Thoracic aorta (tissue), 2 donors: ENCODE results near the gene MRNIP. TPM values are rescaled to one million over a fixed set of nuclear protein-coding genes. Genes with fewer than 3 reads are reported as not detected.

ENCODE experiments used
- ATAC-seq: fragments of 150-250 bp; one replicate; pipeline ENCODE4 v1.8.0; 2017; ENCODE audit warnings: low read depth; ENCODE audit not compliant: insufficient number of reproducible peaks, low FRiP score
- DNase-seq: peaks from one replicate; pipeline ENCODE4 v3.0.0-alpha.2; 2020; ENCODE audit warnings: low spot score
- H3K27ac ChIP-seq, 2 donors: fragments of 200-600 bp; sonication (generic); 1 replicate in 1 of 2; 2 replicates in 1 of 2; pipeline ENCODE4 v1.5.1; 2016; ENCODE audit warnings: mild to moderate bottlenecking in 2 of 2, moderate library complexity in 2 of 2
- H3K27me3 ChIP-seq: fragments of 200-600 bp; sonication (generic); replicated peaks from 2 replicates; pipeline ENCODE4 v1.6.0; 2016; ENCODE audit warnings: mild to moderate bottlenecking; ENCODE audit not compliant: insufficient read depth
- H3K36me3 ChIP-seq: fragments of 200-600 bp; sonication (generic); one replicate; pipeline ENCODE4 v1.5.1; 2016
- H3K4me1 ChIP-seq, 2 donors: fragments of 200-600 bp; sonication (generic); 1 replicate in 1 of 2; 2 replicates in 1 of 2; pipeline versions ENCODE4 v1.5.1 to v1.6.0; 2016; ENCODE audit warnings: low read depth in 2 of 2, mild to moderate bottlenecking in 1 of 2; ENCODE audit not compliant: control insufficient read depth in 1 of 2
- H3K4me3 ChIP-seq: fragments of 200-600 bp; sonication (generic); 2 replicates; pipeline ENCODE4 v1.5.1; 2016; ENCODE audit warnings: mild to moderate bottlenecking
- H3K9me3 ChIP-seq: fragments of 200-600 bp; sonication (generic); 2 replicates; pipeline ENCODE4 v1.5.1; 2016
- total RNA-seq, 2 donors: library from RNA; depleted of rRNA; stranded (reverse); fragments of >200 nt; gene quantifications; one replicate each; pipeline versions ENCODE4 v1.1.0 to v1.2.3, GENCODE V29; 2016
- TF ChIP-seq, protein P1 (sequence below): fragments of 200-600 bp; sonication (generic); IDR thresholded peaks from one replicate; pipeline ENCODE4 v1.5.1; 2019; ENCODE audit warnings: antibody characterized with exemption

The MRNIP gene
- total RNA-seq, 2 donors from 2014 or later: 46.2 to 54.2 TPM

DNA sequence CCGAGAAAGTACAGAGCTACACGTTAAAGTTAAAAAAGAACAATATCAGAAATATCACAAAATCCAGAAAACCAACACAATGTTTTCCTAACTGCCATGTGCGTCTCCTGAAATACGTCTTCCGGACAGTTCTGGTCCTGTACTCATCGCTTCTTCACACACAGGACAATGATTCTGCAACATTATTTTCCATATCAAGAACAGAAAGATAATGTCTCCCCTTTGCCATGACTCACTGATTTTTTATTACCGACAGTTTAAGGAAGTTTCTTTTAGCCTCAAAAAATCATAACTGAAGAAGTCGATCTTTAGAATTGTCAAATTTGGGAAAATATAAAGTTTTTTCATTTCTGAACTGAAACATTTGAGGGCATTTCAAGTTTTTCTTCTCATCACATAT is 46.5 kb upstream of the MRNIP start:
- H3K4me1 ChIP-seq: peaks cover 10 to 24% of the 10 kb centered on the region in 2 donors
- H3K36me3 ChIP-seq: peaks cover 10% of the 10 kb centered on the region
- DNase-seq (no peak), ATAC-seq (no peak)
- H3K9me3 ChIP-seq: no peaks in the 10 kb centered on the region
- TF ChIP-seq, protein P1, sequence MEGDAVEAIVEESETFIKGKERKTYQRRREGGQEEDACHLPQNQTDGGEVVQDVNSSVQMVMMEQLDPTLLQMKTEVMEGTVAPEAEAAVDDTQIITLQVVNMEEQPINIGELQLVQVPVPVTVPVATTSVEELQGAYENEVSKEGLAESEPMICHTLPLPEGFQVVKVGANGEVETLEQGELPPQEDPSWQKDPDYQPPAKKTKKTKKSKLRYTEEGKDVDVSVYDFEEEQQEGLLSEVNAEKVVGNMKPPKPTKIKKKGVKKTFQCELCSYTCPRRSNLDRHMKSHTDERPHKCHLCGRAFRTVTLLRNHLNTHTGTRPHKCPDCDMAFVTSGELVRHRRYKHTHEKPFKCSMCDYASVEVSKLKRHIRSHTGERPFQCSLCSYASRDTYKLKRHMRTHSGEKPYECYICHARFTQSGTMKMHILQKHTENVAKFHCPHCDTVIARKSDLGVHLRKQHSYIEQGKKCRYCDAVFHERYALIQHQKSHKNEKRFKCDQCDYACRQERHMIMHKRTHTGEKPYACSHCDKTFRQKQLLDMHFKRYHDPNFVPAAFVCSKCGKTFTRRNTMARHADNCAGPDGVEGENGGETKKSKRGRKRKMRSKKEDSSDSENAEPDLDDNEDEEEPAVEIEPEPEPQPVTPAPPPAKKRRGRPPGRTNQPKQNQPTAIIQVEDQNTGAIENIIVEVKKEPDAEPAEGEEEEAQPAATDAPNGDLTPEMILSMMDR: no peak
- no peak overlapping the region for H3K4me3 ChIP-seq
- no peak overlapping the region for H3K27ac ChIP-seq
- H3K27me3 ChIP-seq: no peaks in the 10 kb centered on the region

DNA sequence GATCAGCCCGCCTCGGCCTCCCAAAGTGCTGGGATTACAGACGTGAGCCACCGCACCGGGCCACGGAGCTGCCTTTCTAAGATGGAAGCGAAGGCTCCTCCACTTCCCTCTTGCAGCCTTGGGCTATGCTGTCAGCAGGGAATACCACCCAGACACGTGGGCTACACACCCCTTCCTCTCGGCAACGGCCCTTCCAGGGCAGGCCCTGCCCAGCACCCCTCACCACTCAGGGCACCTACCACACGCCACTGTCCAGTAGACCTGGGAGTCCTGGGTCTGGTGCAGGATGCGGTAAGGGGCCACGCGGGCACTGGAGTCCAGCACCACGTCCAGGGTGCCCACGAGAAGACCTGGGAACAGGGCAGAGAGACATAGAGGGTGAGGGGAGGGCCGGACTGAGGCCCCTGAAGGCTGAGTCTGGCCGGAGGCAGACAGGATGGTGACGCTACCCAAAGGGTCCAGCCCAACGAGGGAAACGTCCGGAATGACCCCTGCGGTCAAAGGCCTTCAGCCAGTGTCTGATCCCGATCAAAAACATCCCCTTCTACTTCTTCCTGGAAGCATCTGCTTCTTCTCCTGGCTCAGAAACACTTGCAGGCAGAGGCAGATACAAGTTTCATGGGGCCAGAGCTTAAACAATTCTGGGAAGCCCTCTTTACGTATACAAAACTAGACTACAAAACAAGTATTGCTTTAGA is 46.0 kb upstream of the MRNIP start:
- ATAC-seq: no peak
- H3K27ac ChIP-seq: no peak overlapping the region
- no peaks in the 10 kb centered on the region for H3K9me3 ChIP-seq
- no peak for DNase-seq
- peaks cover 10 to 24% of the 10 kb centered on the region in 2 donors for H3K4me1 ChIP-seq
- TF ChIP-seq, protein P1: no peak
- no peaks in the 10 kb centered on the region for H3K27me3 ChIP-seq
- H3K4me3 ChIP-seq: no peak overlapping the region
- H3K36me3 ChIP-seq: peaks cover 10% of the 10 kb centered on the region

GRCh38 chr5:179902763-179903158 is 44.1 kb upstream of the MRNIP start:
- H3K36me3 ChIP-seq: peaks cover 24% of the 10 kb centered on the region
- ATAC-seq (no peak), DNase-seq (no peak)
- no peaks in the 10 kb centered on the region for H3K27me3 ChIP-seq
- no peak overlapping the region for H3K4me3 ChIP-seq
- TF ChIP-seq, protein P1: no peak
- no peaks in the 10 kb centered on the region for H3K9me3 ChIP-seq
- H3K27ac ChIP-seq: no peak overlapping the region
- H3K4me1 ChIP-seq: peaks cover 5 to 16% of the 10 kb centered on the region in 2 donors

- ATAC-seq: no peak
Measured at GRCh38 chr5:179901915-179902762, 43.5 kb upstream of the MRNIP start.

GRCh38 chr5:179901462-179901861 is 42.8 kb upstream of the MRNIP start:
- TF ChIP-seq, protein P1: no peak
- H3K4me3 ChIP-seq: no peak overlapping the region
- ATAC-seq (no peak), DNase-seq (no peak)
- no peaks in the 10 kb centered on the region for H3K9me3 ChIP-seq
- no peaks in the 10 kb centered on the region for H3K27me3 ChIP-seq
- H3K36me3 ChIP-seq: peaks cover 33% of the 10 kb centered on the region
- peaks cover 0 to 9% of the 10 kb centered on the region in 2 donors for H3K4me1 ChIP-seq
- no peak overlapping the region for H3K27ac ChIP-seq

More at GRCh38 chr5:179901915-179902762, 43.5 kb upstream of the MRNIP start:
- Histone ChIP-seq H3K4me1 (peaks cover 5 to 16% of the 10 kb centered on the region in 2 donors), H3K27ac (no peak overlapping the region), H3K9me3 (no peaks in the 10 kb centered on the region), H3K4me3 (no peak overlapping the region), H3K27me3 (no peaks in the 10 kb centered on the region), H3K36me3 (peaks cover 30% of the 10 kb centered on the region)
- TF ChIP-seq, protein P1: no peak
- DNase-seq: no peak
